Germinal center (tissue), 1 donor: Measurements from ENCODE around the gene ITGA8.
"Not testable (repeated sequence)": the region's sequence is repeated elsewhere in the genome, so short reads cannot be mapped to it uniquely, and the experiment has no call there.

ENCODE experiments used
- DNase-seq: peaks from one replicate; pipeline ENCODE4 v3.0.0; 2012; ENCODE audit warnings: mixed read lengths, low spot score

Gene ITGA8

DNA sequence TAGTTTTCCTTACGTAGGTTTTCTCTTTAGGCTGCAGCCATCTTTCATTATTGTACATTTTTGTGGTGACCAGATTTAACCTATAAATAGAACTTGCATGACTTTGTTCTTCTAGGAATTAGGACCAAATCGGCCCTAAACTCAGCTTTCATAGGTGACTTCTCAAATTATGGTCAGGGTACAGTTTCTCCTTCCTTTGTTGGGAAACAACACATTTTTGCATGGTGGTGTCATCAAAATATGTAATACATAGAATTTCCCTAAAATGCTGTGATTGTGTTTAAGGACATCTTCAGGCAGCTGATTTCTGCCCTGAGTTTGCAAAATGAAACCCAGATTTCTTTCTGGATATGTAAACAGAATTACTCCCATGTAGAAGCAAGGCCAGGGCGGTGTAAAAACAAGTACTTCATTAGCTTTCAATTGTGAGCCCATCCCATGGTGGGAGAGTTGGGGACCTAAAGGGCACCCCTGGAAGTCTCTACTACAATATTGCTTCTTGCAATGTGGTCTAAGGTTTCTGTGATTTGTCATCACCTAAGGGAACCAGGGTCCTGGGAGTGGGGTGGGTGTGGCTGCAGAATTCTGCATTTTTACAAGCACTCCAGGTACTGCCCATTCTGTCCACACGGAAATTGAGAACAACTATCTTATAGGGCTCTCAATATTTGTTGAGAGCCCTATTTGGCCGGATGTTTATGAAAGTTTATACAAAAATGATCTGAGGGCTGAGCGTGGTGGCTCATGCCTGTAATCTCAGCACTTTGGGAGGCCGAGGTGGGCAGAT is 227.7 kb downstream of the ITGA8 start:
- no peak for DNase-seq

GRCh38 chr10:15489431-15489830 is 230.3 kb downstream of the ITGA8 start:
- DNase-seq, result no peak

GRCh38 chr10:15487376-15487775 is 232.3 kb downstream of the ITGA8 start:
- no peak for DNase-seq

DNA sequence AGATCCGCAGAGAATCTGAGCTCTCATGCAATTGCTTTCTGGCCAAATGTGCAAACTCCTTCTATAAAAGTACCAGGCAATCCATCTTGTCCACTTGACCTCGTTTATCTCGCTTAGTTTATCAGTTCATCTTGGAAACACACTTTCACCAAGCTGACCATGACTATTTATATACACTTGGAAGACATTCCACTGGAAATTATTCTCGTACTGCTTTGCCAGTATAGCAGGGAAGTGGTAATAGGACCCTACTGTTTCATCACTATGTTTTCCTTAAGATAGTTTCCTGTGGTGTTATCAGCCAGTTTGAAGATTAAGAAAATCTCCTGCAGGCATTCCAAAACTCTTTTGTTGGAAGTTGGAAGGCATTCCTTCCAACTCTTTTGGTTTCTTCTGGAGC is 233.3 kb downstream of the ITGA8 start:
- DNase-seq, result no peak

DNA sequence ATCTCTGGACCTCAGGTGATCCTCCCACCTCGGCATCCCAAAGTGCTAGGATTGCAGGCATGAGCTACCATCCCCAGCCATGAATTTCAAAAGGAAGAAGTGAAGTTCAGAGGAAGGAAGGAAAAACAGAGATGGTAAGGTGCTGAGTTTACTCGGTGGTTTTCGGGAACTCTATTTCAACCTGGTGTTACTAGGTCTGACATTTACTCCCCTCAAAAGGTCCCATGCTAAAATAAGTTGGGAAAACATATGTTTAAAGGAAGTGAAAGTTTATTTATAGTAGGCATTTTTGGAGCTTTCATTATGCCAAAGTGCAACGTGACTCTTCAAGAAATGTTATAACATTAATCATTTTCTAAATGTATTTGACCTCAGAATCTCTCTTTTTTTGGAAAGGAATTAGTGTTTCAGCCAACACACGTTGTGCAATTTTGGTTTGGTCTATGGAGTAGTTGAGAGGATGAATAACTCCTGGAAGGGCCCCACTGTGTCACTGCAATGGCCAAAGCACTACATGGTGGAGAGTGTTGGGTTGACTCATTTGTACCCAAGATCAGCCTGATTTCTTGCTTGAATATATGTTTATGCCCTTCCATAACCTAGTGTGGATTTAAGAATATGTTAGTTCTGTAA is 233.9 kb downstream of the ITGA8 start:
- no peak for DNase-seq

- no peak for DNase-seq
Observed at GRCh38 chr10:15485027-15485426, 234.7 kb downstream of the ITGA8 start.

GRCh38 chr10:15484128-15484527 is 235.6 kb downstream of the ITGA8 start:
- DNase-seq, result no peak

GRCh38 chr10:15483215-15484075 is 236.3 kb downstream of the ITGA8 start:
- no peak for DNase-seq

DNA sequence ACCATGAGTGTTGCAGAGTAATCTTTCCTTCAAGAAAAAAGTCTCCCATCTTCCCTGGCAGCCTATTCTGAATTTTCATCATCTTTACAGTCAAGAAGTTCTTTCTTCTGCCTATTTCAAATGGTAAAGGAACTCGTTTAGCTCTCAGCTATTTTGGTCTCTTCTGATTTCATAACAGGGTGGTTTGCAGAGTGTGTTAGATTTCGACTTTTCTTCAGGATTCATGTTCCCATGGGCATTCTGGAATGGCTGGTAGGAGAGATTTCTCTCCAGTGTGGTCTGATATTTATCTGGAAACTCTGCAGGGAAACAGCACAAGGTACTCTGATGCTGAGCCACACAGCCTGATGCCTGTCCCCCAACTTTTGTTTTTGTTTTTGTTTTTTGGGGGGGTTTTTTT is 237.6 kb downstream of the ITGA8 start:
- no peak for DNase-seq

- DNase-seq, result no peak
Observed at GRCh38 chr10:15478950-15479349, 240.8 kb downstream of the ITGA8 start.

GRCh38 chr10:15478429-15478828 is 241.3 kb downstream of the ITGA8 start:
- no peak for DNase-seq

GRCh38 chr10:15476337-15476736 is 243.4 kb downstream of the ITGA8 start:
- DNase-seq, result no peak

DNA sequence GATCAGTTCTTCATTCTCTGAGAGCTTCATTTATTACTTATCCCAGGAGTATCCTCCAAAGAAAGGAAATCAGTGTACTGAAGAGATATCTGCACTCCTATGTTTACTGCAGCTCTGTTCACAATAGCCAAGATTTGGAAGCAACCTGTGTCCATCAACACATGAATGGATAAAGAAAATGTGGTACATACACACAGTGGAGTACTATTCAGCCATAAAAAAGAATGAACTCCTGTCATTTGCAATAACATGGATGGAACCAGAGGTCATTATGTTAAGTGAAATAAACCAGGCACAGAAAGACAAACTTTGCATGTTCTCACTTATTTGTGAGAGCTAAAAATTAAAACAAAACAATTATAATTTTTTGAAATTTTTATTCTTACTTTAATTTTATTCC is 244.3 kb downstream of the ITGA8 start:
- not testable (repeated sequence) for DNase-seq

GRCh38 chr10:15474671-15475070 is 245.1 kb downstream of the ITGA8 start:
- no peak for DNase-seq

GRCh38 chr10:15473396-15473767 is 246.3 kb downstream of the ITGA8 start:
- DNase-seq, result no peak

DNA sequence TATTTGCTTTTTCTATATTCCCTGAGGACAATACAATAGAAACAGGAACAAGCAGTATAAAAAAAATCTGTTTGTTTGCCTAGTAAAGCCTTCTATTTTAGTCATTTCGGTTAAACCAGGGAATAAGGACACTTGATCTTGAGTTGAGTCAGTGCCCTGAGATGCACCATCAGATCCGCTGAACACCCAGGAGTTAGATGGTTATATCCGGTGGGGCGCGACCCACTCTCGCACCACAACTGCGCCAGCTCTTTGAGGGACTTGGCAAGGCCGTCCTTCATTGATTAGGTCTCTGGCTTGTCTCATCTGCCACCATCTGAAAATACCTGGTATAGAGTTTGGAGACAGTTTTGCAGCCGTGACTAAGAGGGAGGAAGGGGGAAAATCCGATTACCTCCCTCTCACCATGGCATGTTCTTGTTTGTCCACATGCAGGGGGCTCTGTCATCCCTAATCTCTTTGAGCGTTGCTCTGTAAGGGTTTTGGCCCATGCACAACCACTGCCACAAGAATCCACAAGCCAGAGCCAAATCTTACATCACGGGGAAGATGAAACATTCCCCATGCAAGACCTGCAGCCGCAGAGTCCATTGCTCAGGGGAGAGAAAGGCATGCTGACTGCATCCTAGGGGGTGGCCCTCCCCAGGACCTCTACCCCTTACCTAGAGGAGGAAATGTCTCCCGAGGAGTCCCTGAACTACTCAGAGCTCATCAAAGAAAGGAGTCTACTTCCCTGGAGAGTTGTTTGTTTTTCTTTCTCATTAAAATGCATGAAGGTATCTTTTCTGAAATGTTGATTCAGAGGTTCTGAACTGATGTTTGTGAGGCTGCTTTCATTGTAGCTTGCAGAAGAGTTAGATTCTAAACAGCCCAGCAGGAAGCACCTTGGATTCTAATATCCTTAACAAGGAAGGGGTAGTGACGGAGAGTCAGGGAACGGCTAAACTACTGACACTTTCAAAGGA is 247.0 kb downstream of the ITGA8 start:
- no peak for DNase-seq

DNA sequence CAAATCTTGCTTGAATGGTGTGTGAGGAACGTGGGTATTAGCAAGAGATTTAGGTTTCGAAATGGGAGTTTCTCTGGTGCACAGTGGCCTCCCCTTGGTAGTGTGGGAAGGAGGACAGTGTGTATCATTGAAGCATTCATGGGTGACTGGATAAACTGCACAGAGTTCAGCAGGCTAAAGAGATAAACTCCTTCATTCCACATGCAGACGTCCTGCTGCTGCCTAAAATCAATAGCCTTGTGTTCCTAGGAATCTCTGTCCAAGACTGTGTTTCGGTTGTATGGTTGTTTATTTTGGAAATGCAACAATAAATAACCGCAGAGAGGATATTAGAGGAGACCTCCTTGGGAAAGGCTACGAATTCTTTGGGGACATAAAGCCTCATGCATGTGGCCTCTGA is 247.7 kb downstream of the ITGA8 start:
- DNase-seq, result no peak

DNA sequence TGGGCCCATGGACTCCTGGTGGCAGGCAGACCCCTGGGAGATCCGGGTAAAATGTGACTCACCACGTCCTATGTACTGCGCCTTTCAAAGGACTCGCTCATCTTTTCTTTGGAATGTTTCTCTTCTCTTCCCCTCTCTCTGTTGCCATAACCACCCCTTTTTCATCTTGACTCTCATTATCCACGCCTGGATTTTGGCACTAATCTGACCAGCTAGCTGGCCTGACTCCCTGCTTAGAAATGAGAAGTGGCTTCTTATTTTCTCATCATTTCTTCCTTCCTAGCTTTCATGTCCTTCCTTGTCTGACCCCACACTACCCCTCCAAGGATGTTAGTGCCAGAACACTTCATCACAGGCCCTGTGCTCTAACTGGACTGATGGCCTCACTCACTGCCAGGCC is 250.6 kb downstream of the ITGA8 start:
- no peak for DNase-seq

DNA sequence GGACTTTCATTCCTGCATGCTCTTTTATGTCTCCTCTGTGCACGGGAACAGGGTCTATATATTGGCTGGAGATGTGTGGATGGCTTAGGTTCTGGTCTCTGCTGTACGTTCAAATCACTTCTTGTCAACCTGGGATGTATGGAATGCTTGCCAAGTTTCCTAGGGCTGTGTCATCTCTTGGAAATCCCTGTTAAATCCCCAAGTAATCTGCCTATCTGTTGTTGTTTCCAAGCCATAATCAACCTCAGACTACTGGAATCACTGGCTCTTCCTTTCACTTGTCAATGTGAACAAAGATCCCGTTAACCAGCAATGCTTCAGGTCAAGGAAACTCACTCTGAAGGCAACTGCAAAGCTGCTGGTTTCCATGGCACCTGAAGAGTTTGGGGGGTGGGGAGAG is 255.3 kb downstream of the ITGA8 start:
- no peak for DNase-seq
